CD14-positive monocyte (primary cell): ENCODE results near the gene FLNA. TPM values are rescaled to one million over a fixed set of nuclear protein-coding genes. Genes with fewer than 3 reads are reported as not detected.
"Not testable (repeated sequence)": the region's sequence is repeated elsewhere in the genome, so short reads cannot be mapped to it uniquely, and the experiment has no call there.

Experiments used
- DNase-seq, 3 donors: peaks; one replicate each; pipeline ENCODE4 v3.0.0-alpha.2; 2011 to 2022
- H2AFZ ChIP-seq: 2 replicates; pipeline ENCODE4 v1.6.0; 2012; ENCODE audit warnings: mild to moderate bottlenecking, low read depth, low read length, inconsistent platforms; ENCODE audit not compliant: insufficient read depth, poor library complexity, severe bottlenecking
- H3K27ac ChIP-seq, 2 donors: 1 replicate in 1 of 2; 2 replicates in 1 of 2; pipeline ENCODE4 v1.5.1; 2012 to 2013; ENCODE audit warnings: low read length in 2 of 2, control low read depth in 1 of 2, inconsistent platforms in 1 of 2, low read depth in 1 of 2, mild to moderate bottlenecking in 1 of 2
- H3K27me3 ChIP-seq, 2 donors: one replicate each; pipeline versions ENCODE4 v1.6.0 to v1.6.1; 2011 to 2013; ENCODE audit warnings: low read length in 2 of 2; ENCODE audit not compliant: control insufficient read depth in 2 of 2, insufficient read depth in 2 of 2
- H3K36me3 ChIP-seq, 2 donors: replicated peaks in 1 of 2; 1 replicate in 1 of 2; 2 replicates in 1 of 2; pipeline versions ENCODE4 v1.5.1 to v1.6.1; 2012 to 2013; ENCODE audit warnings: low read length in 2 of 2, control low read depth in 1 of 2, inconsistent platforms in 1 of 2, mild to moderate bottlenecking in 1 of 2; ENCODE audit not compliant: insufficient read depth in 2 of 2, control insufficient read depth in 1 of 2
- H3K4me1 ChIP-seq, 2 donors: 1 replicate in 1 of 2; 2 replicates in 1 of 2; pipeline versions ENCODE4 v1.5.1 to v1.6.1; 2012 to 2013; ENCODE audit warnings: low read length in 2 of 2, control low read depth in 1 of 2, inconsistent platforms in 1 of 2, mild to moderate bottlenecking in 1 of 2, moderate library complexity in 1 of 2; ENCODE audit not compliant: insufficient read depth in 2 of 2, control insufficient read depth in 1 of 2
- H3K4me2 ChIP-seq: replicated peaks from 2 replicates; pipeline ENCODE3; 2012; ENCODE audit warnings: low read length, moderate library complexity, mild to moderate bottlenecking; ENCODE audit not compliant: poor library complexity, severe bottlenecking; ENCODE audit errors: extremely low read depth
- H3K4me3 ChIP-seq, 3 experiments: fragments of 200-600 bp in 1 of 3; sonication (generic) in 1 of 3; replicated peaks in 1 of 3; 1 replicate in 2 of 3; 2 replicates in 1 of 3; pipeline ENCODE4 v1.5.1; 2011 to 2013; ENCODE audit warnings: low read length in 3 of 3, mild to moderate bottlenecking in 3 of 3, control low read depth in 2 of 3, low read depth in 2 of 3, inconsistent platforms in 1 of 3, moderate library complexity in 1 of 3
- H3K79me2 ChIP-seq: 2 replicates; pipeline ENCODE4 v1.6.0; 2012; ENCODE audit warnings: mild to moderate bottlenecking, control low read depth, inconsistent platforms, low read length, moderate library complexity; ENCODE audit not compliant: insufficient read depth
- H3K9ac ChIP-seq: 2 replicates; pipeline ENCODE4 v1.6.0; 2017; ENCODE audit warnings: low read length, mild to moderate bottlenecking; ENCODE audit not compliant: insufficient read depth, poor library complexity, severe bottlenecking
- H3K9me3 ChIP-seq, 2 donors: replicated peaks in 1 of 2; 1 replicate in 1 of 2; 2 replicates in 1 of 2; pipeline versions ENCODE4 v1.5.1 to v1.6.1; 2012 to 2013; ENCODE audit warnings: low read length in 2 of 2, control low read depth in 1 of 2; ENCODE audit not compliant: control insufficient read depth in 1 of 2, insufficient read depth in 1 of 2
- H4K20me1 ChIP-seq: 2 replicates; pipeline ENCODE4 v1.6.0; 2012; ENCODE audit warnings: mild to moderate bottlenecking, low read length, control low read depth, moderate library complexity; ENCODE audit not compliant: insufficient read depth
- H3K27ac Mint-ChIP-seq, 7 donors: one replicate each; pipeline ENCODE4 v1.8.0; 2020; ENCODE audit warnings: mild to moderate bottlenecking in 7 of 7, mixed read lengths in 7 of 7, moderate library complexity in 6 of 7, inconsistent platforms in 2 of 7
- H3K27me3 Mint-ChIP-seq, 3 donors: one replicate each; pipeline ENCODE4 v1.8.0; 2021 to 2022; ENCODE audit warnings: low read depth in 3 of 3, mild to moderate bottlenecking in 3 of 3, mixed read lengths in 3 of 3, moderate library complexity in 3 of 3, inconsistent platforms in 1 of 3
- H3K36me3 Mint-ChIP-seq, 2 donors: one replicate each; pipeline ENCODE4 v1.8.0; 2020; ENCODE audit warnings: mixed read lengths in 2 of 2, inconsistent platforms in 1 of 2, mild to moderate bottlenecking in 1 of 2
- H3K4me1 Mint-ChIP-seq: one replicate; pipeline ENCODE4 v1.8.0; 2020; ENCODE audit warnings: mild to moderate bottlenecking, mixed read lengths
- H3K4me3 Mint-ChIP-seq, 2 donors: one replicate each; pipeline ENCODE4 v1.8.0; 2020; ENCODE audit warnings: mild to moderate bottlenecking in 2 of 2, mixed read lengths in 2 of 2, moderate library complexity in 1 of 2
- H3K9me3 Mint-ChIP-seq, 7 donors: one replicate each; pipeline ENCODE4 v1.8.0; 2020 to 2022; ENCODE audit warnings: mixed read lengths in 7 of 7, mild to moderate bottlenecking in 6 of 7, moderate library complexity in 6 of 7, inconsistent platforms in 2 of 7
- WGBS: methylation state at CpG from one replicate; pipeline ENCODE4 v1.1.5; 2013; ENCODE audit warnings: missing lambda C conversion rate; ENCODE audit not compliant: insufficient coverage; 5-methylcytosine and 5-hydroxymethylcytosine counted together
- intact Hi-C, 2 donors: fragments of 100-400 bp; cut with micrococcal nuclease; formaldehyde crosslinking; loops; one replicate each; pipeline versions ENCODE4 v1.15.0 to v1.15.1; 2023
- polyA plus RNA-seq, 3 donors: library from polyadenylated mRNA; depleted of rRNA in 1 of 3; unstranded in 2 of 3; stranded (reverse) in 1 of 3; fragments of 300-500 nt in 2 of 3; fragments of >200 nt in 1 of 3; fragmentation: Illumina TruSeq in 2 of 3; gene quantifications; 1 replicate in 2 of 3; 2 replicates in 1 of 3; pipeline ENCODE4 v1.2.3, GENCODE V29; 2012 to 2021

Gene FLNA
- polyA plus RNA-seq, 3 donors = 111 to 874 (median 219) TPM

- H2AFZ ChIP-seq, H3K36me3 ChIP-seq, H3K9me3 Mint-ChIP-seq, H3K27me3 ChIP-seq, H3K4me1 Mint-ChIP-seq, intact Hi-C loops, H3K79me2 ChIP-seq, H3K36me3 Mint-ChIP-seq, H3K27ac ChIP-seq, H4K20me1 ChIP-seq, H3K4me2 ChIP-seq, DNase-seq, H3K4me3 Mint-ChIP-seq, H3K27me3 Mint-ChIP-seq, H3K9me3 ChIP-seq, H3K9ac ChIP-seq, H3K27ac Mint-ChIP-seq, H3K4me3 ChIP-seq: not testable (repeated sequence)
- peaks cover 9 to 11% of the 10 kb centered on the region in 2 donors for H3K4me1 ChIP-seq
- no CpG with 5 or more reads among the region's 16 CpGs for WGBS
These were observed 31.4 kb downstream of the FLNA start for GRCh38 chrX:154343063-154343462.

- H3K4me3 ChIP-seq, H3K27ac Mint-ChIP-seq, H4K20me1 ChIP-seq, H3K4me1 Mint-ChIP-seq, H3K79me2 ChIP-seq, H3K36me3 Mint-ChIP-seq, H3K4me3 Mint-ChIP-seq, H2AFZ ChIP-seq, H3K4me1 ChIP-seq, H3K9ac ChIP-seq, H3K4me2 ChIP-seq, H3K9me3 Mint-ChIP-seq, H3K9me3 ChIP-seq, H3K27me3 ChIP-seq, H3K27me3 Mint-ChIP-seq, DNase-seq, H3K36me3 ChIP-seq, intact Hi-C loops, H3K27ac ChIP-seq: not testable (repeated sequence)
- no CpG with 5 or more reads among the region's 115 CpGs for WGBS
These were observed 32.8 kb downstream of the FLNA start for GRCh38 chrX:154341399-154342298.
